Measurements from ENCODE around the gene TECTB.
A peak's percentile ranks its signal among the peaks of the same experiment; 100 is the strongest.

TECTB gene

GRCh38 chr10:112311481-112311880, 28.3 kb downstream of the TECTB start:
- no peak for DNase-seq (ENCODE audit: low read depth in 2 of 2)

DNA sequence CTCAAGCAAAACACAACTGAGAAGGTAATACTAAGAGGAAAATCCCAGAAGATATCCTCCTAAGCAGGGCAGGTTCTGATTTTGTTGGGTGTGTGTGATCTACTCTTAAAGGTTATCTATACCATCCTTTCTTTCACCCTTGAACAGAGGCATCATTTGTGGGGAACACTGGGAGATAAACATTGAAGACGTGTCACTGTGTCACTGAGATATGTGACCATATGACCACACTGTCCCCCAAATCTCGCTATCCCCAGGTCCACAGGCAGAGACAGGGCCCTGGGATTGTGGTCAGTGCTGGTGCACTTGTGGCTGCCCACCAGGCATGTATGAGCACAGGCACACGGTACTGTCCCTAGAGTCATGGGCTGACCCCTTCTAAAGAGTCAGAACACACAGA, 30.0 kb downstream of the TECTB start:
- DNase-seq (ENCODE audit: low read depth in 2 of 2) = no peak

DNA sequence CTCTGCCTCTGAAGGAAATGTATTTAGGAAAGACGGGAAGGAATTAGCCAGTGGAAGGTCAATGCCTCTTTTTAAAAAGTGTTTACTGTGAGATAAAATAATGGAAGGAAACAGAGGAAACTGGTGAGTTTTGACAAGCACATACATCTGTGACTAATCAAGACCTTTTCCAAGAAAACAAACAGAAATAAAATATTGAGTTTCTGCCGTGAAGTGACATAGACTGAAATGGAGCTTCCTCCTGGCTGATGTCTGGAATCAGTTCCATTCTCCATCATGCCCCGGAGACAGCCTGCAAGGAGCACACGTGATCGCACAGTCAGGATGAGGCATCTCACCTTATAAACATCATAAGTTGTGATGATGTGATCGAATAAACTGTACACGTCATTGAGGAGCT, 30.7 kb downstream of the TECTB start:
- DNase-seq (ENCODE audit: low read depth in 2 of 2) = no peak

- peak; percentile 45 to 58 for DNase-seq (ENCODE audit: low read depth in 2 of 2)
Measured at GRCh38 chr10:112314822-112315474, 31.7 kb downstream of the TECTB start.

GRCh38 chr10:112327678-112328077, 44.5 kb downstream of the TECTB start:
- DNase-seq (ENCODE audit: low read depth in 2 of 2) = no peak

- DNase-seq (ENCODE audit: low read depth in 2 of 2) = no peak
Measured at GRCh38 chr10:112330162-112330561, 47.0 kb downstream of the TECTB start.

DNA sequence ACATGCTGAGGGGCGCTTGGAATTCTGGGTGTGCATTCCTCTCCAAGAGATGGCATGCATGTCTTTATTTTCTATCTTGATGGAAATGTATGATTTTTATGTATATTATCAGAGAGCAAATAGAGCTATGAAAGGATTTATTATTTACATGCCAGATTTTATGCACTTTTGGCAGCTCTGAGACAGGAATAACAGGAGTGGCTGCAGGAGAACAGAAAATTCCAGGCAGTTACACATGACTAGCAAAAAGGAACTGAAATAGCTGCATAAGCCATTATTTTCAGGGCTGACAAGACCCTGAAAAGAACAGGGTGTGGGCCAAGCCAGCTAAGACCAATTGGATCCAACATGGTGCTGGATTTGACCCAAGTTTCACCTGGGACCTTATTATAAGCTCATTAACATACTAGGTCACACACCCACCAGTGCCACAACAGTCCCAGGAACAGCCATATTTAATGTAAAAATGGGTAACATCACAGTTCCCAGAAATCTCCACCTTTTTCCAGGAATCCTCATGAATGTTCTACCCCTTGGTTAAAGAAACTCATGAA, 47.5 kb downstream of the TECTB start:
- no peak for DNase-seq (ENCODE audit: low read depth in 2 of 2)

GRCh38 chr10:112332022-112332421, 48.8 kb downstream of the TECTB start:
- DNase-seq (ENCODE audit: low read depth in 2 of 2) = no peak

- DNase-seq (ENCODE audit: low read depth in 2 of 2) = no peak
Measured at GRCh38 chr10:112332509-112333228, 49.5 kb downstream of the TECTB start.

GRCh38 chr10:112333452-112333851, 50.3 kb downstream of the TECTB start:
- no peak for DNase-seq (ENCODE audit: low read depth in 2 of 2)

- no peak for DNase-seq (ENCODE audit: low read depth in 2 of 2)
Measured at GRCh38 chr10:112335111-112335867, 52.1 kb downstream of the TECTB start.

GRCh38 chr10:112335868-112336265, 52.7 kb downstream of the TECTB start:
- no peak for DNase-seq (ENCODE audit: low read depth in 2 of 2)

DNA sequence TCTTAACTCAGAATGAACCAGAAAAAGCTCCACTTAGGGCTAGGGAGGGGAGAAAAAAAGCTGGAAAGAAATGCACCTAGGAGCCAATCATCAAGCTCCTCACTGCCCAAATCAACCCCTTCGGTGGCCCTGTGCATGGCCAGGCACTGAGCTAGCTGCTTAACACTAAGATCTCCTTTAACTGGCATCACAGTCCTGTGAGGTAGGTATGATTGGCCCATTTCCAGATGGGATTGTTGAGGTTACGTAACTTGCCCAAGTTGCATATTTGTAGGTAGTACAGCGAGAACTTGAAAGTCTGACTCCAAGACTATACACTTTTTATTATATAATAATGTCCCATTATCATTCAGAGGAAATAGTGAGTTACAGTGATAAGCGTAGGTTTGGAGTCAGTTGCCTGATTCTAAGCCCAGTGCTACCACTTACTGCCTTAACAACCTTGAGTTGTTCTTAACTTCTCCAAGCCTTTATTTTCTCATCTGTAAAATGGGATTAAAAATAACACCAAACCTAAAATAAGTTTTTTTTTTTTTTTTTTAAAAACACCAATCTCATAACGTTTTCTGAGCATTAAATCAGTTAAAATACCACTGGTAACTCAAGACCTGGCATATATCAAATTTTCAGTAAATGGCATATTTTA, 53.5 kb downstream of the TECTB start:
- DNase-seq (ENCODE audit: low read depth in 2 of 2) = no peak

- no peak for DNase-seq (ENCODE audit: low read depth in 2 of 2)
Measured at GRCh38 chr10:112338957-112339356, 55.8 kb downstream of the TECTB start.

DNA sequence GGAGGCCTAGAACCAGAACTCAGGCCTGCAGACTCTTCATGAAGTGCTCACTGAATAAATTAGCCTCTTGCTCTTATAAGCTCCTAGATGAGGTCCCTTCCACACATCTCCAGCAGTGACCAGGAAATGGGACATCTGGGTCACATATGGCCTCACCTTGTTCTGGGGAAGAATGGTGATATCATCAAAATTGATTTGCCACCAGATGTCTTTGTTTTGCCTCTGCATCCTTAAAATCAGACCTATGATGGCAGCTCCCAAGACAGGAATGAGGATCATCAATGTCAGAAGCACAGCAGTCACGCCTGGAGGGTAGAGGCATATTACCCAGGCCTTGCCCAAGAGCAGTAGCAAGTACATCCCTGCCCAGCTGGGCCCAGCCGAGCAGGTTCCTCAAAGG, 57.4 kb downstream of the TECTB start:
- no peak for DNase-seq (ENCODE audit: low read depth in 2 of 2)

DNA sequence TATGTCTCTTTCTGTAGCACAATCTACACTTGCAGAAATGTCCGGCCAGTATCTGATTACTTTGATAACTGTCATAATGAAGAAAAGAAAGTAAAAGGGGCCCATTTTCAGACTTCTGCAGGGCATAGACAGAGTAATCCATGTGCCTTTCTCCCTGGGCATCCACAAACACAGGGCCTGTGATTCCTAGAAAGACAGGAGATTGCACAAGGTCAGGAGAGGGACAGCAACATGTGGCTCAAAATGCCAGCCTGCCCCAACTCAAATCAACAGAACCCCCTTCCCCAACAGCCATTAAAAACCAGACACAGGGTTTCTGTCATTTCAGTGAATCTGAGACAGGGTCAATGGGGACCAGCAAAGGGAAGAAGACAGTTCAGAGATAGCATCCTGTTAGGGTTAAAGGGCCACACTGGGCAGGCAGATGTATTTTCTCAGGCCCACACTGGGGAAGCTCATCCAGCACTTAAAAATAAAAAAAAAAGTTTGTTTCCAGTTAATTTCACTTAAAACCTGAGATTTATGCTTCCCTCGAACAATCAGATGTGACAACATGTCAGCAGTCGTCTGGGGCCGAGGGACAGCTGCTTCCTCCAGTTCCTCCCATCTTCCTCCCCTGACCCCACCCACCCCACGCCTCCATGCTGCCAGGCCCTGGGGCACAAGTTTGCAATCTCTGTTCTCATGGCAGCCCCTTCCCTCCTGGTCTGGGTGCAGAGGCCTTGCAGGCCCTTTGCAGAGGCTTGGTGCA, 60.0 kb downstream of the TECTB start:
- no peak for DNase-seq (ENCODE audit: low read depth in 2 of 2)

DNA sequence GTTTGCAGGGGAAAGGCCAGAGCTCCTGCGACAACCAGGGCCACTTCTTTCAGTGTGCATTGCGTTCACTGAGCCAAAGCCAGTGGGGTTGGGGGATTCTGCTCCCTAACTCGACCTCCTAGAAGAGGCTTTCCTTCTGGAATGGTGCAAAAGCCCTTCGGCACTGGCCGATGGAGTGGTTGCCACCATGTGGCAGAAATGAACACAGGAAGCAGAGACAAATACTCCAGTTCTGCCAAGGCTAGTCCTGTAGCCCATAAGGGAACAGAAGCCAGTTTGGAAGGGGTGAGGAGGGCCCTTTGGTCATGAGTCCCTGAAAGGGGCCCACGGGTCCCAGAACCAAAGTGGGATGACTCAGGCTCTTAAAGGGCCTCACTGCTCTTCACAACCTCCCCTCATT, 61.1 kb downstream of the TECTB start:
- no peak for DNase-seq (ENCODE audit: low read depth in 2 of 2)

DNA sequence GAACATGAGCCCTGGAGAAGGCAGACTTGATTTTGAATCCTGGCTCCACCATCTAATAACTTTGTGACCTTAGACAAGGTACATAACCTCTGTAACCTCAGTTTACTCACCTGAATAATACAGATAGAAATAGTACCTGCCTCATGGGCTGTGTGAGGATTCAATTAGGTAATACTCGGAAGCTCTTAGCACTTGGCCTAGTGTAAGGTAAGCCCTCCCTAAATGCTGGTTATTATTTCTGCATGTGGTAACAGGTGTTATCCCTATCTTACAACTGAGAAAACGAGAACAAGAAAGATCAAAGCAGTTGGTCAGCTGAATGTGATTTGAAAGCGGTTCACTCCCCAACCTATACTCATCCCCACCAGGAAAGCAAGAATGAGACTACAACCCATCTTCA, 62.0 kb downstream of the TECTB start:
- DNase-seq (ENCODE audit: low read depth in 2 of 2) = no peak

- DNase-seq (ENCODE audit: low read depth in 2 of 2) = no peak
Measured at GRCh38 chr10:112345743-112346142, 62.5 kb downstream of the TECTB start.

GRCh38 chr10:112346774-112347173, 63.6 kb downstream of the TECTB start:
- DNase-seq (ENCODE audit: low read depth in 2 of 2) = no peak
